HFF-Myc (cell line): ENCODE results near the gene SEC24A.
"Not testable (repeated sequence)": the region's sequence is repeated elsewhere in the genome, so short reads cannot be mapped to it uniquely, and the experiment has no call there.

Source experiments
- DNase-seq: peaks from one replicate; pipeline ENCODE4 v3.0.0-alpha.2; 2011; ENCODE audit warnings: low read depth; ENCODE audit errors: extremely low read depth
- H3K4me3 ChIP-seq: replicated peaks from 2 replicates; pipeline ENCODE4 v1.5.1; 2011; ENCODE audit warnings: low read depth, mild to moderate bottlenecking, control low read depth, low read length
- TF ChIP-seq, protein P1 (sequence below): IDR thresholded peaks from 2 replicates; pipeline ENCODE4 v1.5.1; 2012; ENCODE audit warnings: mild to moderate bottlenecking, low read depth, low read length, control low read depth; ENCODE audit errors: missing control alignments

Gene SEC24A

DNA sequence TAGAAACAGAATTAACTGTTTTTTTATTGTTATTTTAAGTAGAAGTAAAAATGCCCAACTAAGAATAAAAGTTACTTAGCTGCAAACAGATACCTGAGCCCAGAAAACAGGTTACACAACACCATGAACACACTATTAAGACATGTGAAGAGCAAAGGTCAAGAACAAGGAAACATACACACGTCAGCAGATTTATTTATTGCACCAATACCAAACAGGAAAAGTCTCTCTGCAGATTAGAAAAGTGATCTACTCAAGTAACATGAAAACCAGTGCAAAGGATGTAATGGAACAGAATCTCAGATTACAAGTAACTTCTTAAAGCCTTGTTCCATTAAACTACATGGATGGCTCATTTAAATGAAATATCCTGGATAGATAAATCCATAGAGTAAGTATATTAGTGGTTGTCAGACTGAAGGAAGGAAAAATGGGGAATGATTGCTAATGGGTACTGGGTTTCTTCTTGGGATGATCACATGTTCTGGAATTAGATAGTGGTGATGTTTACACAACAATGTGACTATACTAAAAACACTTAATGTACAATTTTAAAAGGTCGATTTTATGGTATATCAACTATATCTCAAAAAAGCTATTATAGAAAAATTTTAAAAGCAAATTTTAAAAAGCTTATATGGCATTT lies 22.1 kb upstream of the SEC24A start:
- no peak overlapping the region for H3K4me3 ChIP-seq
- TF ChIP-seq, protein P1, sequence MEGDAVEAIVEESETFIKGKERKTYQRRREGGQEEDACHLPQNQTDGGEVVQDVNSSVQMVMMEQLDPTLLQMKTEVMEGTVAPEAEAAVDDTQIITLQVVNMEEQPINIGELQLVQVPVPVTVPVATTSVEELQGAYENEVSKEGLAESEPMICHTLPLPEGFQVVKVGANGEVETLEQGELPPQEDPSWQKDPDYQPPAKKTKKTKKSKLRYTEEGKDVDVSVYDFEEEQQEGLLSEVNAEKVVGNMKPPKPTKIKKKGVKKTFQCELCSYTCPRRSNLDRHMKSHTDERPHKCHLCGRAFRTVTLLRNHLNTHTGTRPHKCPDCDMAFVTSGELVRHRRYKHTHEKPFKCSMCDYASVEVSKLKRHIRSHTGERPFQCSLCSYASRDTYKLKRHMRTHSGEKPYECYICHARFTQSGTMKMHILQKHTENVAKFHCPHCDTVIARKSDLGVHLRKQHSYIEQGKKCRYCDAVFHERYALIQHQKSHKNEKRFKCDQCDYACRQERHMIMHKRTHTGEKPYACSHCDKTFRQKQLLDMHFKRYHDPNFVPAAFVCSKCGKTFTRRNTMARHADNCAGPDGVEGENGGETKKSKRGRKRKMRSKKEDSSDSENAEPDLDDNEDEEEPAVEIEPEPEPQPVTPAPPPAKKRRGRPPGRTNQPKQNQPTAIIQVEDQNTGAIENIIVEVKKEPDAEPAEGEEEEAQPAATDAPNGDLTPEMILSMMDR = no peak
- peak; percentile 30 for DNase-seq

DNA sequence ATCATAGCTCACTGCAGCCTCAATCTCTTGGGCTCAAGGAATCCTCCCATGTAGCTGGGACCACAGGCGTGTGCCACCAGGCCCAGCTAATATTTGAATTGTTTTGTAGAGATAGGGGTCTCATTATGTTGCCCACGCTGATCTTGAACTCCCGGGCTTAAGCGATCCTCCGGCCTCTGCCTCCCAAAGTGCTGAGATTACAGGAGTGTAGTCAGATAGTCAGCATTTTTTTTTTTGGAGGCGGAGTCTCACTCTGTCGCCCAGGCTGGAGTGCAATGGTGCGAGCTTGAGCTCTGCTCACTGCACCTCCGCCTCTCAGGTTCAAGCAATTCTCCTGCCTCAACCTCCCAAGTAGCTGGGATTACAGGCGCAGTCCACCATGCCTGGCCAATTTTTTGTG lies 14.4 kb upstream of the SEC24A start:
- no peak for DNase-seq

DNA sequence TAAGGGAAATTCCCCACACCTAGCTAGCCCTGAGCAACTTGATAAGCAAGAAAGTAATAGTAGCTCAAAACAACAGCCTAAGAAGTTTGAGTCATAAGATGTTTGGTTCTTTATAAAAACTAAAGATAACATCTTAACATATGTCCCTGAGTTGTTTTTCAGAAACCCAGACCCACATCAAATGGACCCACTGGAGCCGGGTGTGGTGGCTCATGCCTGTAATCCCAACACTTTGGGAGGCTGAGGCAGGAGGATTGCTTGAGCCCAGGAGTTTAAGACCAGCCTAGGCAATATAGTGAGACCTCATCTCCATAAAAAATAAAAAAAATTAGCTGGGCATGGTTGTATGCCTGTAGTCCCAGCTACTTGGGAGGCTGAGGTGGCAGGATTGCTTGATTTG lies 13.2 kb upstream of the SEC24A start:
- not testable (repeated sequence) for DNase-seq, H3K4me3 ChIP-seq

More for the DNA sequence above, 14.4 kb upstream of the SEC24A start:
- TF ChIP-seq, protein P1 = no peak
- no peak overlapping the region for H3K4me3 ChIP-seq

DNA sequence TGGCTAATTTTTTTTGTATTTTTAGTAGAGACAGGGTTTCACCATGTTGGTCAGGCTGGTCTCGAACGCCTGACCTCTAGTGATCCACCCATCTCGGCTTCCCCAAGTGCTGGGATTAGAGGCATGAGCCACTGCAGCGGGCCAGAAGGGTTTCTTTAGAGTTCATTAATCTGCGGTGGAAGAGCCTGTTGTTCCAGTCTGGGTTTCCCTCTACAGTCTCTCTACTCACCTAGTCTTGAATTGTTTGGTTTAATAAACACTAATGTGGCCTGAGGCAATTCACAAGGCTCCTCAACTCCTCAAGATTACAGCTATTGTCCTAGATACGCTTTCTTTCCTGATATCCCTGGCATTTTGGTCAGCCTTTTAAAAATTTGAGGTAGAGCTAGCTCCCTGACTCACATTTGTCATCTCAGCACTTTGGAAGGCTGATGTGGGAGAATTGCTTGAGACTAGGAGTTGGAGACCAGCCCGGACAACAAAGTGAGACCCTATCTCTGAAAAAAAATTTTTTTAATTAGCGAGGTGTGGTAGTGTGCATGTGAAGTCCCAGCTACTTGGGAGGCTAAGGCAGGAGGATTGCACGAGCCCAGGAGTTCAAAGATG lies 11.4 kb upstream of the SEC24A start:
- TF ChIP-seq, protein P1 = no peak
- no peak for DNase-seq
- H3K4me3 ChIP-seq = no peak overlapping the region

DNA sequence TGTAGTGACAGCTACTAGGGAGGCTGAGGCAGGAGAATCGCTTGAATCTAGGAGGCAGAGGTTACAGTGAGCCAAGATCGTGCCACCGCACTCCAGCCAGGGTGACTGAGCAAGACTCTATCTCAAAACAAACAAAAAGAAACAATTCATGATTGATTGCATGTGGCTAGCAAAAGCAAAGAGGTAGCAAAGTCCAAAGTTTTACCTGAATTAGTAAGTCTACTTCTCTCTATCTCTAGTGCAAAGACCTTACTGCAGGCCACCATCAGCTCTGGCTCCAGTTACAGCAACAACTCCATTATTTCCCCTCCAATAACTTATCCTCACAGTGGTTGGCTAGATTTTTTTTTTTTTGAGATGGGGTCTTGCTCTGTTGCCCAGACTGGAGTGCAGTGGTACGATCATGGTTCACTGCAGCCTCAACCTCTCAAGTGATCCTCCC lies 9.8 kb upstream of the SEC24A start:
- no peak for DNase-seq
- TF ChIP-seq, protein P1 = no peak

DNA sequence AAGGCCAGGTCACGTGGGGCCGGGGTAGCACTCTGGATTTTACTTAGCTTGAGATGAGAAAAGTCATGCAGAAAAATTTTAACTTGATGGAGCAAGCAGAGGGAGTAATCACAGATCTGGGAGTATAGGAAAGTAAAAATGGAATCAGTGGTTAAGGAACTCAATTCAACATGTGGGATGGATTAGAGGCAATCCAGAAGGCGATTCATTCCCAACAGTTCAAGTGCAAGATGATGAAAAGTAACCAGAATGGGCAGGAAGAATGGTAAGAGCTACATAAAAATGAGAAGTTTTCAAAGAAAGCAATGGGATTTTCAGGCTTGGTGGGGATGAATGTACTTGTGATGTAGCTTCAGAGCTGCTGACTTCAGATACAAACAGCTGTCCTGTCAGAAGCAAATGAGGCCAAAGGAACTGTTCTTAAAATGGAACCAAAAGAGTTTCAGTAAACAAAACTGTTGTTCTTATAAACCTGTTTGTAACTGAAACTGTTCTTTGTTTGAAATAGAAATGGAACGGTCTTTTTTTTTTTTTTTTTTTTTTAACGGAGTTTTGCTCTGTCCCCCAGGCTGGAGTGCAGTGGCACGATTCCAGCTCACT lies 5.6 kb upstream of the SEC24A start:
- H3K4me3 ChIP-seq = no peak overlapping the region

More for the DNA sequence above, 9.8 kb upstream of the SEC24A start:
- no peak overlapping the region for H3K4me3 ChIP-seq

More for the DNA sequence above, 5.6 kb upstream of the SEC24A start:
- TF ChIP-seq, protein P1 = no peak
- no peak for DNase-seq
